Measurements from ENCODE around the gene SEZ6L. TPM values are rescaled to one million over a fixed set of nuclear protein-coding genes. Genes with fewer than 3 reads are reported as not detected.

The SEZ6L gene
- total and polyA plus RNA-seq, 10 donors: 0.02 to 0.72 (median 0.30) TPM; not detected in 2

GRCh38 chr22:26302726-26303125 is 133.5 kb downstream of the SEZ6L start:
- no peak for TF ChIP-seq CTCF (IDR thresholded peaks at IDR 0.05 in 8 of 11, conservative IDR thresholded peaks at IDR 0.05 in 3 of 11)
- TF ChIP-seq POLR2AphosphoS5 (IDR thresholded peaks at IDR 0.05): no peak
- no peak for TF ChIP-seq POLR2A (IDR thresholded peaks at IDR 0.05)
- H3K36me3 ChIP-seq: no peaks in the 10 kb centered on the region
- no peaks in the 10 kb centered on the region for H3K9me3 ChIP-seq
- no peaks in the 10 kb centered on the region for H3K4me1 ChIP-seq
- H3K27me3 ChIP-seq (replicated peaks in 1 of 7): peaks cover 0 to 60% (median 6%) of the 10 kb centered on the region in 7 donors
- intact Hi-C loops (cut with DNase I; ENCODE audit: low total_unique reads): no loop called here
- no peak overlapping the region for H3K27ac ChIP-seq
- H3K4me3 ChIP-seq: no peak overlapping the region
- WGBS, 5 donors: 45 to 65% (median 57%) methylated on average over 4 of the region's 4 CpGs
- DNase-seq: no peak

- no peak for DNase-seq
- Histone ChIP-seq H3K36me3 (no peaks in the 10 kb centered on the region), H3K9me3 (no peaks in the 10 kb centered on the region), H3K27ac (no peak overlapping the region), H3K27me3 (replicated peaks in 1 of 7) (peaks cover 0 to 67% (median 6%) of the 10 kb centered on the region in 7 donors), H3K4me3 (no peak overlapping the region), H3K4me1 (no peaks in the 10 kb centered on the region)
- intact Hi-C loops (cut with DNase I; ENCODE audit: low total_unique reads): no loop called here
- TF ChIP-seq POLR2AphosphoS5 (IDR thresholded peaks at IDR 0.05) (no peak), CTCF (IDR thresholded peaks at IDR 0.05 in 8 of 11, conservative IDR thresholded peaks at IDR 0.05 in 3 of 11) (no peak)
- 44 to 53% (median 46%) methylated on average over 4 of the region's 4 CpGs for WGBS, 5 donors
Measured at GRCh38 chr22:26303475-26303874, 134.2 kb downstream of the SEZ6L start.

GRCh38 chr22:26304730-26305129 is 135.5 kb downstream of the SEZ6L start:
- no peaks in the 10 kb centered on the region for H3K4me1 ChIP-seq
- intact Hi-C loops (cut with DNase I; ENCODE audit: low total_unique reads): no loop called here
- H3K36me3 ChIP-seq: no peaks in the 10 kb centered on the region
- no peak overlapping the region for H3K4me3 ChIP-seq
- H3K27me3 ChIP-seq (replicated peaks in 1 of 7): peaks cover 0 to 76% (median 6%) of the 10 kb centered on the region in 7 donors
- H3K27ac ChIP-seq: no peak overlapping the region
- H3K9me3 ChIP-seq: no peaks in the 10 kb centered on the region
- WGBS, 5 donors: 80 to 87% (median 82%) methylated on average over 3 of the region's 3 CpGs
- DNase-seq: no peak
- TF ChIP-seq CTCF (IDR thresholded peaks at IDR 0.05 in 8 of 11, conservative IDR thresholded peaks at IDR 0.05 in 3 of 11): no peak
- no peak for TF ChIP-seq POLR2A (IDR thresholded peaks at IDR 0.05)
- no peak for TF ChIP-seq POLR2AphosphoS5 (IDR thresholded peaks at IDR 0.05)

- no peak for DNase-seq
- intact Hi-C loops (cut with DNase I; ENCODE audit: low total_unique reads): no loop called here
- TF ChIP-seq POLR2AphosphoS5 (IDR thresholded peaks at IDR 0.05): no peak
- no peak for TF ChIP-seq CTCF (IDR thresholded peaks at IDR 0.05 in 8 of 11, conservative IDR thresholded peaks at IDR 0.05 in 3 of 11)
- no peak for TF ChIP-seq POLR2A (IDR thresholded peaks at IDR 0.05)
- no peaks in the 10 kb centered on the region for H3K9me3 ChIP-seq
- no peak overlapping the region for H3K27ac ChIP-seq
- no peaks in the 10 kb centered on the region for H3K4me1 ChIP-seq
- no peaks in the 10 kb centered on the region for H3K36me3 ChIP-seq
- WGBS, 5 donors: 74 to 81% (median 77%) methylated on average over 3 of the region's 3 CpGs
- no peak overlapping the region for H3K4me3 ChIP-seq
- H3K27me3 ChIP-seq (replicated peaks in 1 of 7): peaks cover 0 to 64% (median 0%) of the 10 kb centered on the region in 7 donors
Measured at GRCh38 chr22:26308467-26308866, 139.2 kb downstream of the SEZ6L start.

Measured in spleen (tissue), 11 donors.